HG03175 (cell line): Measurements from ENCODE around the gene KCNMB4.
A peak's percentile ranks its signal among the peaks of the same experiment; 100 is the strongest.

ENCODE experiments used
- ATAC-seq: cut with Tn5 transposase; IDR thresholded peaks from one replicate; pipeline ENCODE4 v1.9.1; 2021; ENCODE audit warnings: mild to moderate bottlenecking, moderate library complexity; ENCODE audit not compliant: unreplicated experiment

The KCNMB4 gene

DNA sequence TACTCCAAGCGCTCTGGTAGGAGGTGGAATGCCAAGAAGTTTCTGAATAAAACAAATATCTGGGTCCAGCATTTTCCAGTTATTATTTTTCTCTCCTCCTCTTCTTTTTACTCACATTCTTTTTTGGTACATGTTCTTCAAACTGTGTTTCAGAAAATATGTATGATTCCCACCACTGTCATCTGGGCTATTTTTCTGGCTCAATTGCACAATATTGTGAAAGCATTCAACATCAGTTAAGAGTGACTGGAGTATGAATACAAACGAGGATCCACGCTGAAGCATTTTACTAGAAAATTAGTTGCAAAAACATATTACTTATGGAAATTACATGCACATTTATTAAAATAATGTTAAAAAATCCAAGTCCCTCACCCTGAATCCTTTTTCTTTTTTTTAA is 61.5 kb downstream of the KCNMB4 start:
- ATAC-seq: no peak

DNA sequence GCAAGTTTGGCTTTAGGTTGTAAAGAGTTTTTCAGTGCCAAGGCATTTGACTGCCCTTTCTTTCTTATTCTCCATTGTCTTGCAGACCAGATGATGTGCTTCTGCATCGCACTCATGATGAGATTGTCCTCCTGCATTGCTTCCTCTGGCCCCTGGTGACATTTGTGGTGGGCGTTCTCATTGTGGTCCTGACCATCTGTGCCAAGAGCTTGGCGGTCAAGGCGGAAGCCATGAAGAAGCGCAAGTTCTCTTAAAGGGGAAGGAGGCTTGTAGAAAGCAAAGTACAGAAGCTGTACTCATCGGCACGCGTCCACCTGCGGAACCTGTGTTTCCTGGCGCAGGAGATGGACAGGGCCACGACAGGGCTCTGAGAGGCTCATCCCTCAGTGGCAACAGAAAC is 64.3 kb downstream of the KCNMB4 start:
- no peak for ATAC-seq

DNA sequence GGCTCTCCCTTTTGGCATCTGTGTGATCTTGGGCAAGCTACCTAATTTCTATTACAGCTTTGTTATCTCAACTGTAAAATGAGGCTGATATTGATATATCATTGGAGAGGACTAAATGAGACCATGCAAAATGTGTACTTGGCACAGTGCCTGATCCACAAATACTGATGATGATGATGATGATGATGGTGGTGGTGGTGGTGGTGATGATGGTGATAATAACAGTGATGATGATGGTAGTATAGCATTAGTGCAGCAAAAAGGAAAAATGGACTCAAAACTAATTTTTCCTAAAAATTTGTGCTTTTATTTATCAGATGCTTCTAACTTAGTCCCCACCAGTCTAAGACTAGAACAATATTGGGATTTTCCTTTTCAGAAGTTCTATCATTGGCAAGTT is 70.7 kb downstream of the KCNMB4 start:
- ATAC-seq: no peak

DNA sequence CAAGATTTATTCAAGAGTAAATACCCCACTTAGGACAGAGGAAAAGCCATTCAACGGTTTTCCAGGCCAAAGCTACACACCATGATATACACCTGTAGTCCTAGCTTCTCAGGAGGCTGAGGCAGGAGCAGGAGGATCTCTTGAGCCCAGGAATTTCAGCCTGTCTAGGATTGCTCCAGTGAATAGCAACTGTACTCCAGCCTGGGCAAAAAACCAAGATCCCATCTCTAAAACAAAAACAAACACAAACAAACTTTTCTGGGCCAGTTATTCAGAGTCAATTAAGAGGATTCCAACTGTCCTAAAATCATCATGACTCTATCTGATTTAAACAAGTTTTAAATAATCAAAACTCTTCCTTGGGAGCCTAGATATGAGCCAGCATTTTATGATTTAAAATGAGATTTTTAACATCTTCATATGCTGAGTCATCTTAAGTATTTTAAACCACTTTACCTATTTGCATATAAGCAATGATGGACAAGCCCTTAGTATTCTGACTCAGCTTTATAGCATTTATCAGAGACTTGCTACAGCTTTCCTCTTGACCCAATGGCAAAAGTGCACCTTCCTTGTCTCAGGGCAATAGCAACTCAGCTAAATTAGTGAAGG is 77.1 kb downstream of the KCNMB4 start:
- no peak for ATAC-seq

DNA sequence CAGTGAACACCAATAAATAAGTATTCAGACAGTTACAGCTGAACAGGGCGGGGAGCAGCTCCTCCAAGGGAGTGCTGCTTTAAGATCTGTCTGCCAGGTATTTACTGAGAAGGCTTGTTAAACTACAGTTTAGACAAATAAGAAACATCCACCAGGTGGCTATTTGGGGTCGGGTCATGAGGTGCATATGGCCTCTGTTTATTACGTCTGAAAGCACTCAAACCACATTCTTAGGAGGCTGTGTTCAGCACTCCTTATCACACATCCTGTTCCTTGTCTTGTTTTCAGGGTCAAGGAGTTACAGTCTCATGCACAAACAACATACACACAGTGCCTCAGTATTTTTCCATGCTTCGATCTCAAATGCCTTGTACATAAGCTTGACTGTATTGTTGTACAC is 78.8 kb downstream of the KCNMB4 start:
- ATAC-seq: no peak

DNA sequence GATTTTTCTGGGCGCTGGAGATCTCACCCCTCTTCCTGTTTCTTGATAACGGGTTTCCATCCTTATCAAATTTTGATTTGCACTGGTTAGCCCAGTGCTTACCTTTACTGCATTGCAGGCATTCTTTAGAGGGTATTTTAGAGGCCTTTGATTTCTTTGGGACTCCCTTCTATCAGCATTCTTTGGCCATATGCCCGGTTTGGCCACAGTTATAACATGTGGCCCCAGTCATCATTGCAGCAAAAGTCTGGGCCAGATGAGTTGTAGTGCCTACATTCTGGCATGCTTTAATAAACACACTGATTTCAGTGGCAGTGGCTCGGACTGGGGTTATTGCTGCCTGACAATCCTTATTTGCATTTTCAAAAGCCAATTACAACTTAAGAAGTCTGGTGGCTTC is 82.3 kb downstream of the KCNMB4 start:
- ATAC-seq: no peak

DNA sequence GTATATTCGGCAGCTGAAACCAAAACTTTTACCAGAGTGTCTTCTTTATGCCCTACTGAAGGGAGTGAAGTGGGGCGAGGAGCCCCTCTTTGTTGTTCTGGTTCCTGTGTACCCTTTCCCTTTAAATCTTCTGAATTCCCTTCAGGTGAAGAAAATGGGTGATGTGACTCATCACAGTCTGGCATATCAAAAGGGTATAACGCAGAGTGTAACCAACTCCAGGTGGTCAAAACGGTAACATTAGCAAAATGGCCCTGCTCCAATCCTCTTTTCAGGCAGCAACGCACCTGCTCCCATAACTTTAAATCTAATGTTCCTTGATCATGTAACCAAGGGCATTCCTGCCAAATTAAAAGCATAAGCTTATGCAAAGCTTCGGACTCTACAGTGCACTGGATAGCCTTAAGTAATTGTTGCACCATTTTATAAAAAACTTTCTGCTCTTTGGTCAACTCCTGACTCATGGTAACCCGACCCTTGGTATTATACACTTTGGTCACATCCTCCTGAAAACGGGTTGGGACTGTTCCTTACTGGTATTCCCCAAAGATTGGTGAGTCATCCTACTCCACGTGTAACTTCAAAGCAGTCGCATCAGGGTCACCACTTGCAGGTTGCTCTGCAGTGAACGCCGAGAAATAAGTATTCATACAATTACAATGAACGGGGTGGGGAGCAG is 83.1 kb downstream of the KCNMB4 start:
- ATAC-seq: no peak

DNA sequence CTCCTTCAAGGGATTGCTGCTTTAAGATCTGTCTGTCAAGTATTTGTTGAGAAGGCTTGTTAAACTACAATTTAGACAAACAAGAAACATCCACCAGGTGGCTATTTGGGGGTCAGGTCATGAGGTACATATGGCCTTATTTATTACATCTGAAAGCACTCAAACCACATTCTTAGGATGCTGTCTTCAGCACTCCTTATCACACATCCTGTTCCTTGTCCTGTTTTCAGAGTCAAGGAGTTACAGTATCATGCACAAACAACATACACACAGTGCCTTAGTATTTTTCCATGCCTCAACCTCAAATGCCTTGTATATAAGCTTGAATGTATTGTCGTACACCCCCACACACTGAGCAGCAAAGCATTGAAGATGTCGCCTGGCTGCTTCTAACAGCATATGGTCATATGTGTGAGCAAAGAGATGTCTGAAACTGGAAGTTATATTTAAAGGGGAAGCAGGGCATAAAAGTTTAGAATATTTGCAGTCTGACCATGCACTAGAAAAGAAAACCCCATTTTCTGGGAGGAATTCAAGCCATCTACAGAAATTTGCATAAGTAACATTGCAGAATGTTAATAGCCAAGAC is 83.8 kb downstream of the KCNMB4 start:
- ATAC-seq: no peak

DNA sequence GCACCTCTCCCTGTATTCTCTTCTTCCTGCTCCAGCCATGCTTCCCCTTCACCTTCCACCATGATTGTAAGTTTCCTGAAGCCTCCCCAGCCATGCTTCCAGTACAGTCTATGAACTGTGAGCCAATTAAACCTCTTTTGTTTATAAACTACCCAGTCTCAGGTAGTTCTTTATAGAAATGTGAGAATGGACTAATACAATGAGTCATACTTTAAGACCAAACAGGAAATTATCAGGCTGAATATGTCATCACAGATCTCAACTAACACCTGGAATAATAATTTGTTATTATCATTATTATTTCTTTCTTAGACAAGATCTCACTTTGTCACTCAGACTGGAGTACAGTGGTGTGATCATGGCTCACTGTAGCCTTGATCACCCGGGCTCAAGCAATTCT is 85.4 kb downstream of the KCNMB4 start:
- ATAC-seq: no peak

DNA sequence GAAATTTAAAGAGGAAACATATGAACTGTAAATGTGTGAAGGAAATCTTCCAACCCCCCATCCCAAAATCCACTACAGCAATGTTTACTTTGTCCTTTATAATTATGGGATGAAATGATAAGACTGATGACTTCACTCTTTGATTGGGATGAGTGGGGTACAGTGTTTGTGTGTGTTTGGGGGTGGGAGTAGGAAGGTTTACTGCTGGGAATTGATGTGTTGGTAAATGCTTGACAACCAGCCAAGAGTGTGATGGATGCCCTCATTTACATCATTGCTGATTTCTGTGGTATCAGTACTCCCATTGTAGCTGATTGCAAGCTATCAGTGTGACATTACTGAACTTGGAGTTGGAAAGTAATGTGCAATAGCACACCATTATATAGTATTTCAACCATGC is 90.9 kb downstream of the KCNMB4 start:
- ATAC-seq: no peak

DNA sequence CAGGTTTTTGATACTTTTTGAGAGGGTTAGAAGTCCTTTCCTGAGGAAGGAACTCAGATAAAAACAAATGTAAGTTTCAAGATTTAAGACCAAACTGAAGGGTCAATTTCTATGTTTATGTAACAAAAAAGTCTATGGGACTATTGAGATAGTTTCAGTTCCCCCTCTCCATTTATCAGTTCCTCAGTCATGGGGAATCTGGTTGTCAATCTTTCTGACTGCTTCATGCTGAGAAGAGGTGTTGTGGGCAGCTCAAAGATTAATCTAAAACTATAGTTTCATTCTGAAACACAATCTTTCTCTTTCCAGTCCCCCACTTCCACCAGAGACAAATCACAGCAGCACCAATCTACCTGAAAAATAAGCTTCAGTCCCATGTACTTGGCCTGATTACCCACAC is 93.7 kb downstream of the KCNMB4 start:
- peak; percentile 96 for ATAC-seq

DNA sequence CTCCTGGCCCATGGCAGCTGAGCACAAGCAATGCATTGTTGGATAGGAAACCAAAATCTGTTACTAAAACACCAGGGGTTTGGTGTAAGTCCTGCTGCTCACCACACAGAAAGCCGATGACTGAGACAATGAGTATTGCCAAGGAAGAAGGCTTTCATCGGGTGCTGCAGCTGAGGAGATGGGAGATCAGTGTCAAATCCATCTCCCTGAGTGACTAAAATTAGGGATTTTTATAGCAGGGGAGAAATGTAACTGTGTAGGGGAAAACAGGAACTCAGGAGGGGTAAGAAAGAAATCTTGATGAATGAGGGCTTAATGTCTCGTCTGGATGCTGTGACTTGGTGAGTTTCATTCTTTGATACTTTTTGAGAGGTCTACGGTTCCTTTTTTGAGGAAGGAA is 97.9 kb downstream of the KCNMB4 start:
- ATAC-seq: no peak

DNA sequence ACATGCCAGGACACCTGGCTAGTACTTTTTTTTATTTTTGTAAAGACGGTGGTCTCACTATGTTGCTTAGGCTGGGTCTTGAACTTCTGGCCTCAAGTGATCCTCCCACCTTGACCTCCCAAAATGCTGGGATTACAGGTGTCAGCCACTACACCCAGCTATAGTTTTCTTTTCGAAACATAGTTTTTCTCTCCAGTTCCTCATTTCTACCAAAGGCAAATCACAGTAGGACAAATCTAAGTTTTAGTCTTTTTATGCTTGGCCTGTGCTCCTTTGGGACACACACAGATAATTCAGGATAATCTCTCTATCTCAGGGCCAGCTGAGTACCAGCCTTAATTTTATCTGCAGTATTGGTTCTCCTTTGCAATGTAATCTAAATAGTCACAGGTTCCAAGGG is 100.7 kb downstream of the KCNMB4 start:
- ATAC-seq: no peak

DNA sequence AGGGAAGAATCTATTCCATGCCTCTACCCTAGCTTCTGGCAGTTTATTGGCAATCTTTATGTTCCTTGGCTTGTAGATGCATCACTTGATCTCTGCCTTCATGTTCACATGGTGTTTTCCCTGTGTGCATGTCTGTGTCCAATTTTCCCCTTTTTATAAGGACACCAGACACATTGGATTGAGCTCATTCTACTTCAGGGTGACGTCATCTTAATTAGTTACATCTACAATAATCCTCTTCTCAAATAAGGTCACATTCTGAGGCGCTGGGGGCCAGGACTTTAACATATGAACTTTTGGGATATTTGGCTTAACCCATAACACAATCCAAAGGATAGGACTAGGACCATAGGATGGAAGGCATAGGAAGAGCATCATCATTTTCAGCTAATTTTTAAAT is 101.4 kb downstream of the KCNMB4 start:
- ATAC-seq: no peak

DNA sequence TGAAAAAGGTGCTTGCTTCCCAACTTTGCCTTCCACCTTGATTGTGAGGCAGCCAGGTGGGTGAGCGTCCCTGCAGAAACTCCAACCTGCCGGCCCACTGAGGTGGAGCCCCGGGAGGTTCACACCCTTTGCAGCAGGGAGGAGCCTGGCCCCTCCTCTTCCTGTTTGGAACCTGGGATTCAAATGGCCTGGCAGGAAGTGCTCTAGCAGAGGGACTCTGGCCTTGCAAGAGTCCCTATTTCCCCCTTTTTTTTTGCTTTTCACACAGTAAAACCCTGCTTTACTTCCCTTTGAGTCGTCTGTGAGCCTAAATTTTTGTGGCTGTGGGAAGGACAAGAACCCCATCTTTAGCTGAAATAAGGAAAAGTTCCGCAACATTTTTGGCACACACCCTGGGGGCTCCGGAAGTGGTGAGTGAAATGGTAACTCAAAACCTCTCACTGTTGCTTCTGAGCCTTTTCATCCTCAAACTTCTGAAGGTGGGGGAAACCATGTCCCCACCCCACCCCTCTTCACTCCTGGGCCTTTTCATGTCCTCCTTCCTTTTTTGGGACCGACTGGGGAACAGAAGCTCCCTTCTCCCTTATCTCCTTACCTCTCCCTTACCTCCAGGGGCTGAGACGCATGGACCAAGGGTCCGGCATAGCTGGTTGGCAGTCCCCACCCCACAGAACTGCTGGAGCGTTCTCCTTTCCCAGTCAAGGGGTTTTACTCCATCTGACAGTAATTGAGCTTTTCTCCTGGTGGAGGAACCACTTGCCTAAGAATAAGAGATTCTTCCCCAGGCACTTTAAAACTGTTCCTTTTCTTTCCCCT is 102.0 kb downstream of the KCNMB4 start:
- ATAC-seq: peak; percentile 66

DNA sequence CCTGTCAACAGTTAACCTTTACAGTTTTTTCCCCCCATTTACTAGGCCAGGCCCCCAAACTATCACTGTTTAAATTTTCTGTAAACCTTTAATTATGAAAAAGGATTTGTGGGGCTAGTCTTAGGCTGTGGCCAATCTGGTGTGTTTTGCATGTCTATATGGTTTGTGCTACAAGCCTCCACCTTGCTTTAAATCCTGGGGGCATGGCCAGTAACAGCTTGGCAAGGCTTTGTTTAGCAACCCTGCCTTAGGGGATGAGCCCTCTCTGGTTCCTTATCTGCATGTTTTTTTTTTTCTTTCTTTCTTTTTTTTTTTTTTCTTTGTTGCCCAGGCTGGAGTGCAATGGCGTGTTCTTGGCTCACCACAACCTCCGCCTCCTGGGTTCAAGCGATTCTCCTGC is 102.7 kb downstream of the KCNMB4 start:
- no peak for ATAC-seq

DNA sequence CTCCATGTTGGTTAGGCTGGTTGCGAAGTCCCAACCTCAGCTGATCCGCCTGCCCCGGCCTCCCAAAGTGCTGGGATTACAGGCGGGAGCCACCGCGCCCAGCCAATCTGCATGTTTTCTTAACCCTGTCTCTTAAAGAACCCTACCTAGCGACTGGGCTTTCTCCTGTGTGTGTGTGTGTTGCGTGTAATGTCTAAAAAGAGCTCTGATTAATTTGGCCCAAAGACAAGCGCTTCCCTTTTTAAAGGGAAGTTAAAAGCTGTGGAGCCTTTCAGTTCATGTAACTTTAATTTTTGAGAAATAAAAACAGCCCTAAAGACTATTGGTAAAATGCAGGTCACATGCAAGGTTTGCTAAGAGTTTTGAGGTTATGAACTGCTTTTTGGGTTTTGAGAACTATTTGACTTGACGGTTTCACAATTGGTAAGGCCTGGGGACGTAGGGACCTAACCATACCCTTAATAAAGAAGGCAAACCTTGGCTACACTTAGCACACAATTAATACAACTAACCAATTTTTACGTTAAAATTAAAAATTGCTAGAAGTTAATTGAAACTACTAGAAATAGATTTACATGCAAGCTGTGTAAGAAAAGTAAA is 103.2 kb downstream of the KCNMB4 start:
- no peak for ATAC-seq

DNA sequence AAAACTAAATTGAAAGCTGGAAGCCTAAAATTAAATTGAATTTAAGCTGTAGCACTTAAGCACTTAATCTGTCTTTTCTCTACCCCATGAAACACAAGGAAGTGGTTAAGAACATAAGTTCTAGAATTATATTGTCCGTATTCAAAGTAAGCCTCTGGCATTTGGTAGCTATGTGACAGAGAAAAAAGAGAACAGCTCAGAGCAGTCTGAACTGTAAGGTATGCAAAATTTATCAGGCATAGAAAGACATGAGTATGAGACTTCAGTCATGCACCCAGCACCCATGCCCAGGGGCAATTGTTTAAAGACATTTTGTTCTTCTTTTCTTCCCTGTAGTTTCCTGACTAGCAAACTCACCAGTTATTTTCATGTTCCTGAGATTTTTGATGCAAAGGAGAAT is 116.7 kb downstream of the KCNMB4 start:
- no peak for ATAC-seq
